CD8-positive, alpha-beta memory T cell (primary cell): ENCODE measurements around the gene KCNB1. TPM values are rescaled to one million over a fixed set of nuclear protein-coding genes. Genes with fewer than 3 reads are reported as not detected.

Experiments
- CTCF ChIA-PET: fragments of 350-600 bp; sonication (Branson Sonifier 250); formaldehyde crosslinking; loops from one replicate; lab custom pipeline; 2021; ENCODE audit warnings: antibody characterized with exemption; lab: Charles Lee
- POLR2A ChIA-PET: fragments of 350-600 bp; sonication (Branson Sonifier 250); formaldehyde crosslinking; loops from one replicate; lab custom pipeline; 2021; ENCODE audit warnings: antibody characterized with exemption; lab: Charles Lee
- DNase-seq, 5 donors: peaks; one replicate each; pipeline versions ENCODE4 v3.0.0 to v3.0.0-alpha.2; 2020 to 2022; ENCODE audit warnings: mixed read lengths in 1 of 5
- H3K27ac ChIP-seq: one replicate; pipeline ENCODE4 v1.7.0; 2013; ENCODE audit warnings: low read depth, mild to moderate bottlenecking, low read length, moderate library complexity
- H3K27me3 ChIP-seq: 2 replicates; pipeline ENCODE4 v1.7.0; 2013; ENCODE audit warnings: low read length, mild to moderate bottlenecking; ENCODE audit not compliant: insufficient read depth, poor library complexity, severe bottlenecking
- H3K36me3 ChIP-seq: 2 replicates; pipeline ENCODE4 v1.7.0; 2013; ENCODE audit warnings: mild to moderate bottlenecking, low read length, moderate library complexity; ENCODE audit not compliant: insufficient read depth
- H3K4me1 ChIP-seq: 2 replicates; pipeline ENCODE4 v1.7.0; 2013; ENCODE audit warnings: mild to moderate bottlenecking, low read length, moderate library complexity; ENCODE audit not compliant: insufficient read depth
- H3K4me3 ChIP-seq: 2 replicates; pipeline ENCODE4 v1.7.0; 2013; ENCODE audit warnings: mild to moderate bottlenecking, low read length
- H3K9me3 ChIP-seq: 2 replicates; pipeline ENCODE4 v1.7.0; 2013; ENCODE audit warnings: mild to moderate bottlenecking, low read length
- H3K27ac Mint-ChIP-seq, 8 donors: one replicate each; pipeline ENCODE4 v1.8.0; 2020 to 2021; ENCODE audit warnings: mixed read lengths in 8 of 8, mild to moderate bottlenecking in 6 of 8, inconsistent platforms in 3 of 8, moderate library complexity in 3 of 8
- H3K27me3 Mint-ChIP-seq, 2 donors: one replicate each; pipeline ENCODE4 v1.8.0; 2020 to 2021; ENCODE audit warnings: mixed read lengths in 2 of 2, mild to moderate bottlenecking in 1 of 2, moderate library complexity in 1 of 2
- H3K36me3 Mint-ChIP-seq, 3 donors: one replicate each; pipeline ENCODE4 v1.8.0; 2020 to 2021; ENCODE audit warnings: mixed read lengths in 3 of 3, inconsistent platforms in 1 of 3, mild to moderate bottlenecking in 1 of 3
- H3K4me1 Mint-ChIP-seq, 3 donors: one replicate each; pipeline ENCODE4 v1.8.0; 2020 to 2021; ENCODE audit warnings: mixed read lengths in 3 of 3, inconsistent platforms in 1 of 3, mild to moderate bottlenecking in 1 of 3
- H3K4me3 Mint-ChIP-seq, 7 donors: one replicate each; pipeline ENCODE4 v1.8.0; 2020 to 2021; ENCODE audit warnings: mixed read lengths in 7 of 7, mild to moderate bottlenecking in 6 of 7, moderate library complexity in 4 of 7, inconsistent platforms in 2 of 7
- H3K9me3 Mint-ChIP-seq, 5 donors: one replicate each; pipeline ENCODE4 v1.8.0; 2020 to 2022; ENCODE audit warnings: mixed read lengths in 5 of 5, mild to moderate bottlenecking in 3 of 5, moderate library complexity in 2 of 5, inconsistent platforms in 1 of 5
- polyA plus RNA-seq: library from polyadenylated mRNA; unstranded; fragments of 300-500 nt; fragmentation: Illumina TruSeq; gene quantifications from one replicate; pipeline ENCODE4 v1.2.3, GENCODE V29; 2021
- total RNA-seq, 2 experiments: library from RNA; stranded (reverse); gene quantifications; one replicate each; pipeline ENCODE4 v1.2.3, GENCODE V29; 2021

Gene KCNB1
- total and polyA plus RNA-seq, 3 experiments from 2014 or later = 0.77 TPM; not detected in 2

GRCh38 chr20:49418809-49419208 is 63.7 kb downstream of the KCNB1 start:
- Histone ChIP-seq H3K4me3 (no peak overlapping the region), H3K27me3 (no peaks in the 10 kb centered on the region), H3K9me3 (no peaks in the 10 kb centered on the region), H3K36me3 (no peaks in the 10 kb centered on the region), H3K4me1 (no peaks in the 10 kb centered on the region), H3K27ac (no peak overlapping the region)
- no peaks in the 10 kb centered on the region for H3K36me3 Mint-ChIP-seq
- no peaks in the 10 kb centered on the region for H3K4me1 Mint-ChIP-seq
- CTCF ChIA-PET = no interaction called here
- DNase-seq = no peak
- H3K27me3 Mint-ChIP-seq = peaks cover 7 to 26% of the 10 kb centered on the region in 2 donors
- POLR2A ChIA-PET = no interaction called here
- H3K9me3 Mint-ChIP-seq = no peaks in the 10 kb centered on the region
- no peak overlapping the region for H3K4me3 Mint-ChIP-seq
- H3K27ac Mint-ChIP-seq = no peak overlapping the region

- Histone ChIP-seq H3K9me3 (no peaks in the 10 kb centered on the region), H3K27ac (no peak overlapping the region), H3K27me3 (no peaks in the 10 kb centered on the region), H3K4me3 (no peak overlapping the region), H3K36me3 (no peaks in the 10 kb centered on the region), H3K4me1 (no peaks in the 10 kb centered on the region)
- Mint-ChIP-seq H3K36me3 (no peaks in the 10 kb centered on the region), H3K4me3 (no peak overlapping the region), H3K4me1 (no peaks in the 10 kb centered on the region), H3K27ac (no peak overlapping the region), H3K9me3 (no peaks in the 10 kb centered on the region), H3K27me3 (peaks cover 8 to 30% of the 10 kb centered on the region in 2 donors)
- DNase-seq = no peak
- ChIA-PET POLR2A (no interaction called here), CTCF (no interaction called here)
Observed at GRCh38 chr20:49417843-49418555, 64.5 kb downstream of the KCNB1 start.

- no peaks in the 10 kb centered on the region for H3K9me3 ChIP-seq
- DNase-seq = no peak
- Mint-ChIP-seq H3K4me3 (no peak overlapping the region), H3K27ac (no peak overlapping the region), H3K36me3 (no peaks in the 10 kb centered on the region), H3K27me3 (peaks cover 8 to 32% of the 10 kb centered on the region in 2 donors), H3K4me1 (no peaks in the 10 kb centered on the region), H3K9me3 (no peaks in the 10 kb centered on the region)
- H3K27ac ChIP-seq = no peak overlapping the region
- no peaks in the 10 kb centered on the region for H3K4me1 ChIP-seq
- CTCF ChIA-PET = no interaction called here
- H3K4me3 ChIP-seq = no peak overlapping the region
- no peaks in the 10 kb centered on the region for H3K27me3 ChIP-seq
- no peaks in the 10 kb centered on the region for H3K36me3 ChIP-seq
- POLR2A ChIA-PET = no interaction called here
Observed at GRCh38 chr20:49415668-49416044, 66.8 kb downstream of the KCNB1 start.

GRCh38 chr20:49415005-49415667 is 67.3 kb downstream of the KCNB1 start:
- no peaks in the 10 kb centered on the region for H3K9me3 Mint-ChIP-seq
- CTCF ChIA-PET = no interaction called here
- H3K27ac ChIP-seq = no peak overlapping the region
- peaks cover 8 to 32% of the 10 kb centered on the region in 2 donors for H3K27me3 Mint-ChIP-seq
- POLR2A ChIA-PET = no interaction called here
- no peak overlapping the region for H3K27ac Mint-ChIP-seq
- no peaks in the 10 kb centered on the region for H3K36me3 Mint-ChIP-seq
- no peaks in the 10 kb centered on the region for H3K4me1 Mint-ChIP-seq
- no peaks in the 10 kb centered on the region for H3K27me3 ChIP-seq
- H3K4me3 Mint-ChIP-seq = no peak overlapping the region
- no peaks in the 10 kb centered on the region for H3K9me3 ChIP-seq
- no peak for DNase-seq
- H3K36me3 ChIP-seq = no peaks in the 10 kb centered on the region
- H3K4me1 ChIP-seq = no peaks in the 10 kb centered on the region
- no peak overlapping the region for H3K4me3 ChIP-seq

GRCh38 chr20:49413677-49414076 is 68.8 kb downstream of the KCNB1 start:
- Mint-ChIP-seq H3K9me3 (no peaks in the 10 kb centered on the region), H3K36me3 (no peaks in the 10 kb centered on the region), H3K27ac (no peak overlapping the region), H3K27me3 (peaks cover 12 to 34% of the 10 kb centered on the region in 2 donors), H3K4me3 (no peak overlapping the region), H3K4me1 (no peaks in the 10 kb centered on the region)
- ChIA-PET CTCF (no interaction called here), POLR2A (no interaction called here)
- Histone ChIP-seq H3K4me3 (no peak overlapping the region), H3K4me1 (no peaks in the 10 kb centered on the region), H3K9me3 (no peaks in the 10 kb centered on the region), H3K27me3 (no peaks in the 10 kb centered on the region), H3K36me3 (no peaks in the 10 kb centered on the region), H3K27ac (no peak overlapping the region)
- DNase-seq = no peak

GRCh38 chr20:49412953-49413352 is 69.5 kb downstream of the KCNB1 start:
- Mint-ChIP-seq H3K4me3 (no peak overlapping the region), H3K9me3 (no peaks in the 10 kb centered on the region), H3K27ac (no peak overlapping the region), H3K27me3 (peaks cover 12 to 39% of the 10 kb centered on the region in 2 donors), H3K4me1 (no peaks in the 10 kb centered on the region), H3K36me3 (no peaks in the 10 kb centered on the region)
- Histone ChIP-seq H3K9me3 (no peaks in the 10 kb centered on the region), H3K27me3 (no peaks in the 10 kb centered on the region), H3K4me1 (no peaks in the 10 kb centered on the region), H3K4me3 (no peak overlapping the region), H3K27ac (no peak overlapping the region), H3K36me3 (no peaks in the 10 kb centered on the region)
- CTCF ChIA-PET = no interaction called here
- POLR2A ChIA-PET = no interaction called here
- DNase-seq = no peak

- Histone ChIP-seq H3K9me3 (no peaks in the 10 kb centered on the region), H3K27ac (no peak overlapping the region), H3K4me1 (no peaks in the 10 kb centered on the region), H3K27me3 (no peaks in the 10 kb centered on the region), H3K4me3 (no peak overlapping the region), H3K36me3 (no peaks in the 10 kb centered on the region)
- Mint-ChIP-seq H3K27me3 (peaks cover 12 to 42% of the 10 kb centered on the region in 2 donors), H3K4me3 (no peak overlapping the region), H3K36me3 (no peaks in the 10 kb centered on the region), H3K9me3 (no peaks in the 10 kb centered on the region), H3K27ac (no peak overlapping the region), H3K4me1 (no peaks in the 10 kb centered on the region)
- POLR2A ChIA-PET = no interaction called here
- CTCF ChIA-PET = no interaction called here
- DNase-seq = no peak
Observed at GRCh38 chr20:49412254-49412653, 70.2 kb downstream of the KCNB1 start.

GRCh38 chr20:49411221-49411925 is 71.1 kb downstream of the KCNB1 start:
- H3K36me3 Mint-ChIP-seq = no peaks in the 10 kb centered on the region
- ChIA-PET POLR2A (no interaction called here), CTCF (no interaction called here)
- no peaks in the 10 kb centered on the region for H3K9me3 Mint-ChIP-seq
- no peaks in the 10 kb centered on the region for H3K4me1 Mint-ChIP-seq
- no peak for DNase-seq
- Histone ChIP-seq H3K4me1 (no peaks in the 10 kb centered on the region), H3K4me3 (no peak overlapping the region), H3K27ac (no peak overlapping the region), H3K9me3 (no peaks in the 10 kb centered on the region), H3K27me3 (no peaks in the 10 kb centered on the region), H3K36me3 (no peaks in the 10 kb centered on the region)
- H3K4me3 Mint-ChIP-seq = no peak overlapping the region
- peaks cover 12 to 42% of the 10 kb centered on the region in 2 donors for H3K27me3 Mint-ChIP-seq
- no peak overlapping the region for H3K27ac Mint-ChIP-seq
